C4-2B (cell line): ENCODE data around the gene PCGF5.
A peak's percentile ranks its signal among the peaks of the same experiment; 100 is the strongest.
"Not testable (repeated sequence)": the region's sequence is repeated elsewhere in the genome, so short reads cannot be mapped to it uniquely, and the experiment has no call there.

Experiments
- H3K27ac ChIP-seq: fragments of 450-650 bp; 2 replicates; pipeline ENCODE4 v1.5.1; 2017
- ZFX ChIP-seq: fragments of 450-650 bp; IDR thresholded peaks from 2 replicates; pipeline ENCODE4 v1.6.1; 2017
- TF ChIP-seq, protein P1 (sequence below): fragments of 450-650 bp; conservative IDR thresholded peaks from 2 replicates; pipeline ENCODE4 v1.5.1; 2017; ENCODE audit warnings: mild to moderate bottlenecking

The PCGF5 gene

DNA sequence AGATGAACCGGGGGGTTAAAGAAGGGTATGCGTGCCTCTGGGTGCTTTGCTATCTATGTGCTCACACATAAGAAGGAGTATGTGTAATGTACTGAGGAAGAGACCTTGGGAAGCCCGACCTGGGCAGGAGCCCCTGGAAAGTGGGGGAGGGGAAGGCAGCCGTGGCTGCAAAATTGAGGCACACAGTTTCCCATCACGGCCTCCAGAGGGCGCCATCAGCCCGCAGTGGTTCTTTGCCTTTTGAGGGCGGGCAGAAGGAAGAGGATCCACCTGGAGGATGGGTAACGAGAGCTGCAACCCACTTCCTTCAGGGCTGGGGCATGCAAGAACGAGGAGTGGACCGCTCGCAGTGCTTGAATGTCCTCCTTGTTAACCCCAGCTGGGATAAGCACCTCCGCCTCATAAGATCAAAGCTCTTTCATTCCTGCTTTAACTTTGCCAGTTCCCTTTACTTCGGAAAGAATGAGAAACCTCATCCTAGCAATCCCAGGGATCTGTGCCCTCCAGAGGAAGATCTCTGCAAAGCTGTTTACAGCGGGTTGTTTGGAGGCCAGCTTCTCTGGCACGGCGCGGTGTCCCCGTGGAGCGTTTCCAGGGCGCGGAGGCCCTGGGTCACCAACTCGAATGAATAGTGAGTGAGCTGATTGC lies 77.9 kb downstream of the PCGF5 start:
- TF ChIP-seq, protein P1, sequence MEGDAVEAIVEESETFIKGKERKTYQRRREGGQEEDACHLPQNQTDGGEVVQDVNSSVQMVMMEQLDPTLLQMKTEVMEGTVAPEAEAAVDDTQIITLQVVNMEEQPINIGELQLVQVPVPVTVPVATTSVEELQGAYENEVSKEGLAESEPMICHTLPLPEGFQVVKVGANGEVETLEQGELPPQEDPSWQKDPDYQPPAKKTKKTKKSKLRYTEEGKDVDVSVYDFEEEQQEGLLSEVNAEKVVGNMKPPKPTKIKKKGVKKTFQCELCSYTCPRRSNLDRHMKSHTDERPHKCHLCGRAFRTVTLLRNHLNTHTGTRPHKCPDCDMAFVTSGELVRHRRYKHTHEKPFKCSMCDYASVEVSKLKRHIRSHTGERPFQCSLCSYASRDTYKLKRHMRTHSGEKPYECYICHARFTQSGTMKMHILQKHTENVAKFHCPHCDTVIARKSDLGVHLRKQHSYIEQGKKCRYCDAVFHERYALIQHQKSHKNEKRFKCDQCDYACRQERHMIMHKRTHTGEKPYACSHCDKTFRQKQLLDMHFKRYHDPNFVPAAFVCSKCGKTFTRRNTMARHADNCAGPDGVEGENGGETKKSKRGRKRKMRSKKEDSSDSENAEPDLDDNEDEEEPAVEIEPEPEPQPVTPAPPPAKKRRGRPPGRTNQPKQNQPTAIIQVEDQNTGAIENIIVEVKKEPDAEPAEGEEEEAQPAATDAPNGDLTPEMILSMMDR = peak; percentile 98
- no peak for TF ChIP-seq ZFX
- H3K27ac ChIP-seq = no peak overlapping the region; the same call in 1 of the 2 replicates

DNA sequence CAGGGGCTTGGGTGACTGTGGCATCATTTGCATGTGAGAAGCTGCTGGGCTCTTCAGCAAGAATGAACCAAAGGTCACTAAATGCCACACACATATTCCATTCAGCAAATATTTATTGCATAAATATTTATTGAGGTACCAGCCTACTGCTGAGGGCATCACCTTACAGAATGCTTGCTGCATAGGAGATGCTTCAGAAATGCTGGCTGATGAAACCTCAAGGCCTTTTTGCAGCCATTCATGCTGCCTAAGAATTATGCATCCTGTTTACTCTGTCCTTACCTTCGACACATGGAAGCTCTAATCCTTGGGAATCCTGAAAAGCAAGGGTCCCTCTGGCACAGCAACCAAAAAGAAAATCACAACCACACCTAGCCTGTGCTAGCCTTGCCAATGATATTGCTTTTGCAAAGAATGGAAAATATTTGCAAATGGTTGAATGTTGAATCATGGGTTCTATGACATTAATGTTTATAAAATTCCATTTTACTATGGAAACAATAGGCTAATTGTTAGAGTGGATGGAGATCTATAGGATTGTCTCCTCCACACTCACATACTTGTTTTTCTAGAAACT lies 79.6 kb downstream of the PCGF5 start:
- no peak overlapping the region for H3K27ac ChIP-seq
- TF ChIP-seq, protein P1 = no peak
- no peak for TF ChIP-seq ZFX

DNA sequence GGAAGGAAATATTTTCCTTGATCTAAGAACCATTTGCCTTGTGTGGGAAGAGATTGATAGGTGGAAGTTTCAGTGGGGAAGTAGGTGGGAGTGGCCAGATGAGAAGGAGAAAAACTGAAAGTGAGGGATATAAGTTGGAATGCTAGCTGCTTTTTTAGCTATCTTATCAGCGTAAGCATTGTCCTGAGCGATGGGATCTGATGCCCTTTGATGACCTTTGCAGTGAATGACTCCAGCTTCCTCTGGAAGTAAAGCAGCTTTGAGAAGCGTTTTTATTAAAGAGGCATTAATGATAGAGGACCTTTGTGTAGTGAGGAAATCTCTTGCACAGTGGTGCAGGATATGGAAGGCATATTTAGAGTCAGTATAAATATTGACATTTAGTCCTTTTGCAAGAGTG lies 82.5 kb downstream of the PCGF5 start:
- H3K27ac ChIP-seq = not testable (repeated sequence)

DNA sequence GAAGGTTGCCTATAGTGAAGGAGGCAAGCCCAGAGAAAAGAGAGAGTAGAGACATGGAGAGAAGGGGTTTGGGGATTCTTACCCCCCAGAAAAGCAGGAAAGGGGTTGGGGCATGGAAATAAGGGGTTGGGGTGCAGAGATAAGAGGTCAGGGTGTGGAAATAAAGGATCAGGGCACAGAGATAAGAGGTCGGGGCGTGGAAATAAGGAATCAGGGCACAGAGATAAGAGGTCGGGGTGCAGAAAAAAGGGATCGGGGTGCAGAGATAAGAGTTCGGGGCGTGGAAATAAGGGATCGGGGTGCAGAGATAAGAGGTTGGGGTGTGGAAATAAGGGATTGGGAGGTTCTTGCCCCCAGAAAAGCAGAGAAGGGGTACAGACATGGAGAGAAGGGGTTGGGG lies 85.5 kb downstream of the PCGF5 start:
- H3K27ac ChIP-seq = not testable (repeated sequence)

DNA sequence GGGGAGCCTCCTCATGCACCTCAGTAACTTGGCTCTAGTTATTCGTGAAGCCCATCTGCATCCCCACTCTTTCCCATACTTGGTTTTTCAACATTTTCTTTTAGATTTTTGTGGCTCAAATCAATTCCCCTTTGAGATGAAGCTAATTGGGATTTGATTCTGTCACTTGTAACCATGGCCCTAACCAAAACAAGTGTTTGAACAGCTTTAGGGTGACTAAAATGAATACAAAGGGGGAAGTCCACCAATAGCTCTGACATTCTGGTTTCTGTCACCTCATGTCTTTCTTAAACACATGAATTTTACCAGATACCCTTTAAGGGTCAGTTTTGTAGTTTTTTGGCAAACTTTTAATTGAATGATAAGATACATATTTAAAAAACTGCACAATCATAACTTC lies 87.0 kb downstream of the PCGF5 start:
- H3K27ac ChIP-seq = no peak overlapping the region
- TF ChIP-seq, protein P1 = no peak
- TF ChIP-seq ZFX = no peak

DNA sequence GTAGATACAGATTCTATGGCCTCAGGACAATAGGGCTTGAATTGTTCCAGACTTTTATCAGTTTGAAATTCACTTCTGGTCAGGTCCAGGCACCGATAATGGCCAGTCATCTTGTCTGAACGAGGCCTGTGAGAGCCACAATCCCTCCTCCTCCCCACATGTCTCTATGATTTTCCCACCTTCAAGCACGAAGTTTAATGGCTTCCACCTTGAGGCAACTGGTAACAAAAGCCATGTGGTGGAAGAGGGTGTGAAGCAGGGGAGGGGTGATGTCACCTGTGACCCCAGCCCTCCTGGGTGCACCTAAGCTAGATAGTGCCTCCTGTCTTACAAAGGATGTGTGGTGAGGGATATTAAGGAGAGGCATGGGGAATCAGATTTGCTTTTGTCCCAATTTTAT lies 89.2 kb downstream of the PCGF5 start:
- TF ChIP-seq, protein P1 = no peak
- TF ChIP-seq ZFX = no peak
- H3K27ac ChIP-seq = no peak overlapping the region

DNA sequence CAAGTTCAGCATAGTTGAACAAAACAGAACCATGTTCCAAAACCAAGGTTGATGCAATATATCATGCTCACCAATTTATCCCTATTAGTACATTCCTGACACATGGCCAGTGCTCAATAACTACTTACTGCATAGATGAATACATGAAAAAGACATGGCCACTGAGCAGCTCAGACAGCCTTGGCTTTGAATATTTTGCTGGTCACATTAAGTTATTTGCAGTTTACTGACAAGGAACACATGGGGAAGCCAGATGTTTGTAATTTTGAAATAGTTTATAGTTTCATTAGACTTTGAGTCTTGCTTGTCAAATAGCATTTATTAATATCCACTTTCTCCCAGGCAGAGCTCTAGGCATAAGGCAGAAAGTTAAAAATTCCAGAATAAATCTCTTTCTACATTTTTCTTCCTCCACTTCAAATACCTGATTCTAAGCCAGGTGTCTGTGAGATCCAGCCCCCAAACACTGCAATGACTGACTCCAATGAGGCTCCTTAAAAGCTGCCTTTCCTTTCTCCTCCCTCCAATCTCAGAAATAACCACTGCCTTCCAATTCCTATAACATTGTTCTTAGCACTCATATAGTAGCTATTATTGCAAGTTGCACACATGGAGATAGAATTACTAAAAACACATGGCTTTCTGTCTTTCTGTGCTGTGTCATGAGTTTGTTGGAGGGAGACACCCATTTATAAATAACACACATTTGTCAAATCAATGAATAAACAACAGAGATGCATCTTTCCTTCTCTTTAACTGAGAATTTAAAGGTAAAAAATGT lies 91.3 kb downstream of the PCGF5 start:
- H3K27ac ChIP-seq = no peak overlapping the region
- TF ChIP-seq ZFX = no peak
- TF ChIP-seq, protein P1 = no peak

DNA sequence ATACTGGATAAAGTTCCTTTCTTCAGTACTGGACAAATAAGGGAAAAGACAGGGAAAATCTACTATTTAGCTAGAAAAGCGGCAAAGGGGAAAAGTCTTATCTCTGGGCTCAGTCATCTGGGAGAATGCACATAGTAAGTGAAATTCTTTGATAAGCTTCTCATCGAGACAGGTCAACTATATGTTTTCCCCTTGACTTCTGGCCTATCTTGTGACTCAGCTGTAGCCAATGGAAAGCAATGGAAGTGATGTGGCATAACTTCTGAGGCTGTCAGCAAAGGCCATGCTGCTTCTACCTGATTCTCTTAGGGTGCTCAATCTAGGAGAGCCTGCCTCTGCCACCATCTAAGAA lies 91.9 kb downstream of the PCGF5 start:
- TF ChIP-seq, protein P1 = no peak
- no peak for TF ChIP-seq ZFX
- H3K27ac ChIP-seq = no peak overlapping the region
